ENCODE data around the gene TRABD2A.

TRABD2A gene

DNA sequence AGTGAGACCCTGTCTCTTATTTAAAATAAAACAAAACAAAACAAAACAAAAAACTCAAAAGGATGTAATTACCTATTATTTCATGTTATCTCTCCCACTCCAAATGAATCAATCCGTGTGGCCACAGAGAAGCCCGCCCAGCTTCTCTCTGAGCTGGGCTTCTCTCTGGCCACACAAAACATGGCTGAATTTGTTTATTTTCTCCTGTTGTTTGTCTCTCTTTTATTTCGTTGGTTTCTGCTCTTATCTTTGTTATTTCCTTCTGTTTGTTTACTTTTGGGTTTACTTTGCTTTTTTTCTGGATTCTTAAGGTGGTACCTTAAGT lies 1.5 kb upstream of the TRABD2A start:
- peak overlapping the region; percentile 85 for H3K4me2 ChIP-seq (ENCODE audit: low read depth, low read length, poor library complexity, severe bottlenecking)
- no peak overlapping the region for H3K4me3 ChIP-seq (ENCODE audit: insufficient read depth, low read length, poor library complexity, severe bottlenecking)
- no peaks in the 10 kb centered on the region for H3K9me2 ChIP-seq (replicated peaks; ENCODE audit: insufficient read depth, low read length)
- H2AFZ ChIP-seq (ENCODE audit: low read depth, low read length, severe bottlenecking) = no peak overlapping the region
- no peaks in the 10 kb centered on the region for H4K20me1 ChIP-seq (ENCODE audit: low read depth, low read length)
- TF ChIP-seq, protein P1, sequence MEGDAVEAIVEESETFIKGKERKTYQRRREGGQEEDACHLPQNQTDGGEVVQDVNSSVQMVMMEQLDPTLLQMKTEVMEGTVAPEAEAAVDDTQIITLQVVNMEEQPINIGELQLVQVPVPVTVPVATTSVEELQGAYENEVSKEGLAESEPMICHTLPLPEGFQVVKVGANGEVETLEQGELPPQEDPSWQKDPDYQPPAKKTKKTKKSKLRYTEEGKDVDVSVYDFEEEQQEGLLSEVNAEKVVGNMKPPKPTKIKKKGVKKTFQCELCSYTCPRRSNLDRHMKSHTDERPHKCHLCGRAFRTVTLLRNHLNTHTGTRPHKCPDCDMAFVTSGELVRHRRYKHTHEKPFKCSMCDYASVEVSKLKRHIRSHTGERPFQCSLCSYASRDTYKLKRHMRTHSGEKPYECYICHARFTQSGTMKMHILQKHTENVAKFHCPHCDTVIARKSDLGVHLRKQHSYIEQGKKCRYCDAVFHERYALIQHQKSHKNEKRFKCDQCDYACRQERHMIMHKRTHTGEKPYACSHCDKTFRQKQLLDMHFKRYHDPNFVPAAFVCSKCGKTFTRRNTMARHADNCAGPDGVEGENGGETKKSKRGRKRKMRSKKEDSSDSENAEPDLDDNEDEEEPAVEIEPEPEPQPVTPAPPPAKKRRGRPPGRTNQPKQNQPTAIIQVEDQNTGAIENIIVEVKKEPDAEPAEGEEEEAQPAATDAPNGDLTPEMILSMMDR (IDR thresholded peaks at IDR 0.05; ENCODE audit: insufficient read depth, low read length, poor library complexity, severe bottlenecking) = no peak
- TF ChIP-seq EZH2phosphoT487 (conservative IDR thresholded peaks at IDR 0.05; ENCODE audit: low read length) = no peak
- no peak overlapping the region for H3K9ac ChIP-seq (ENCODE audit: low read length)
- no peaks in the 10 kb centered on the region for H3K9me3 ChIP-seq (ENCODE audit: insufficient read depth, low read length)
- H3F3A ChIP-seq (ENCODE audit: insufficient read depth) = no peaks in the 10 kb centered on the region
- H3K27me3 ChIP-seq (ENCODE audit: low read length) = no peaks in the 10 kb centered on the region; the same call in 1 of the 2 replicates
- no peaks in the 10 kb centered on the region for H3K36me3 ChIP-seq (ENCODE audit: low read length)
- H3K79me2 ChIP-seq (ENCODE audit: insufficient read depth, low read length) = no peaks in the 10 kb centered on the region
- no peak overlapping the region for H3K27ac ChIP-seq (ENCODE audit: low read depth, low read length)

DNA sequence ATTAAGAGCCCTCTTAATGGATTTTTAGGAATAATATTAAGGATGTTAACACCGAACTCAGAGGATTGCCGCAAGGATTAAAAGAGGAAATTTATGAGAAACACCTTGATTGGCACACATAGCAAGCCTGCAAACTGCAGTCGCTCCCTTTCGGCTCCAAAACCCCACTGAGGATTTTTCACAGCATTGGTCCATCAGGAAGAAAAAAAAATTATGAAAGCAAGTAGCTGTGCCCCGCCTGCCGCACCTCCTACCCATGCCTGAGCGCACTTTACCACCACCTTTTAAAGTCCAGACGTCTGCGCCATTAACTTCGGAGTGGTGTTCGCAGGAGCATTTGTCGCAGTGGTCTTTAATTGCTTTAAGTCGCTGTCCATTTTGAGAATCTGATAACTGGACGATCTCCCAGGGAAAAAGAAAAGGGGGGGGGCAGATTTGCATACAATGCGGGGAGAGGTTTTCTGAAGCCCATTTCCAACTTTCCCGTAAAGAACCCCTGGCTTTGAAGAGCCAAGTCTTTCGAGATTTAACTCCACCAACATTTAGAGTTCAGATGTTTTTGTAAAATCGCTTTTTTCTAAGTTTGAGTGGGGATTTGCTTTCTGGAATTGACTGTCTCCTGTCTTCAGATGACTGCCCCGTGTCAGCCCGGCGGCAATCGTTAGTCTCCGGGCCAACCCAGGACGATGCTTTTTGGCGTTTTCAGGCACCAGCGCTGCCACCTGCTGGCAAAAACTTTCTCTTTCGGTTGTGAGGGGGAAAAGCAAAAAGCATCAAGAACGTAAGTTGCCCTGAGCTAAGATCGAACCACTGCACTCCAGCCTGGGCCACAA lies 913 bp upstream of the TRABD2A start:
- no peak for TF ChIP-seq EZH2phosphoT487 (conservative IDR thresholded peaks at IDR 0.05; ENCODE audit: low read length)
- TF ChIP-seq, protein P1 (IDR thresholded peaks at IDR 0.05; ENCODE audit: insufficient read depth, low read length, poor library complexity, severe bottlenecking) = peak; percentile 65

DNA sequence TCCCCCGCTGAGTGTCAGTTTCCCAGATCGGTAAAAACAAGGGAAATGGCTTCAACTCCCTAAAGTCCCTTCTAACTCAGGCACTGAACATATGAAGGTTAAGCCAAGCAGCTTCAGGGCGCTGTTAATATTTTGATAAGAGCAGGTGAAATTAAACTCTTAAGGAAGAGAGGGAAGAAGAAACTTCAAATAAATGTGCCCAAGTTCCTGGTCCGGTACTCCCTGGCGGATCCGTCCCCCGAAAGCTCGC lies 564 bp downstream of the TRABD2A start:
- no peak overlapping the region for H3K27ac ChIP-seq (ENCODE audit: low read depth, low read length)
- TF ChIP-seq EZH2phosphoT487 (conservative IDR thresholded peaks at IDR 0.05; ENCODE audit: low read length) = no peak
- TF ChIP-seq, protein P1 (IDR thresholded peaks at IDR 0.05; ENCODE audit: insufficient read depth, low read length, poor library complexity, severe bottlenecking) = no peak
- peak overlapping the region; percentile 46; the same call in 1 of the 2 replicates for H3K9ac ChIP-seq (ENCODE audit: low read length)
- H3K79me2 ChIP-seq (ENCODE audit: insufficient read depth, low read length) = no peaks in the 10 kb centered on the region
- H3K4me3 ChIP-seq (ENCODE audit: insufficient read depth, low read length, poor library complexity, severe bottlenecking) = no peak overlapping the region
- H3K9me3 ChIP-seq (ENCODE audit: insufficient read depth, low read length) = no peaks in the 10 kb centered on the region
- no peaks in the 10 kb centered on the region for H3K9me2 ChIP-seq (replicated peaks; ENCODE audit: insufficient read depth, low read length)
- peak overlapping the region; percentile 87 for H2AFZ ChIP-seq (ENCODE audit: low read depth, low read length, severe bottlenecking)
- no peaks in the 10 kb centered on the region for H3F3A ChIP-seq (ENCODE audit: insufficient read depth)
- H3K4me2 ChIP-seq (ENCODE audit: low read depth, low read length, poor library complexity, severe bottlenecking) = peak overlapping the region; percentile 85
- no peaks in the 10 kb centered on the region for H4K20me1 ChIP-seq (ENCODE audit: low read depth, low read length)
- H3K27me3 ChIP-seq (ENCODE audit: low read length) = no peaks in the 10 kb centered on the region; the same call in 1 of the 2 replicates
- no peaks in the 10 kb centered on the region for H3K36me3 ChIP-seq (ENCODE audit: low read length)

More for the DNA sequence above, 913 bp upstream of the TRABD2A start:
- H3K9me2 ChIP-seq (replicated peaks; ENCODE audit: insufficient read depth, low read length) = no peaks in the 10 kb centered on the region
- H3K9ac ChIP-seq (ENCODE audit: low read length) = peak overlapping the region; percentile 46
- H3K27me3 ChIP-seq (ENCODE audit: low read length) = no peaks in the 10 kb centered on the region; the same call in 1 of the 2 replicates
- no peaks in the 10 kb centered on the region for H4K20me1 ChIP-seq (ENCODE audit: low read depth, low read length)
- H3K79me2 ChIP-seq (ENCODE audit: insufficient read depth, low read length) = no peaks in the 10 kb centered on the region
- H3K4me3 ChIP-seq (ENCODE audit: insufficient read depth, low read length, poor library complexity, severe bottlenecking) = peak overlapping the region; percentile 54
- H3K4me2 ChIP-seq (ENCODE audit: low read depth, low read length, poor library complexity, severe bottlenecking) = peak overlapping the region; percentile 85
- no peaks in the 10 kb centered on the region for H3K36me3 ChIP-seq (ENCODE audit: low read length)
- no peaks in the 10 kb centered on the region for H3K9me3 ChIP-seq (ENCODE audit: insufficient read depth, low read length)
- H3F3A ChIP-seq (ENCODE audit: insufficient read depth) = no peaks in the 10 kb centered on the region
- peak overlapping the region; percentile 87 for H2AFZ ChIP-seq (ENCODE audit: low read depth, low read length, severe bottlenecking)
- H3K27ac ChIP-seq (ENCODE audit: low read depth, low read length) = no peak overlapping the region
